GM18520 (cell line): ENCODE measurements around the gene TIAL1.
"Not testable (repeated sequence)": the region's sequence is repeated elsewhere in the genome, so short reads cannot be mapped to it uniquely, and the experiment has no call there.

ENCODE experiments used
- ATAC-seq: cut with Tn5 transposase; IDR thresholded peaks from one replicate; pipeline ENCODE4 v1.9.1; 2021; ENCODE audit not compliant: unreplicated experiment

TIAL1 gene, protein sequence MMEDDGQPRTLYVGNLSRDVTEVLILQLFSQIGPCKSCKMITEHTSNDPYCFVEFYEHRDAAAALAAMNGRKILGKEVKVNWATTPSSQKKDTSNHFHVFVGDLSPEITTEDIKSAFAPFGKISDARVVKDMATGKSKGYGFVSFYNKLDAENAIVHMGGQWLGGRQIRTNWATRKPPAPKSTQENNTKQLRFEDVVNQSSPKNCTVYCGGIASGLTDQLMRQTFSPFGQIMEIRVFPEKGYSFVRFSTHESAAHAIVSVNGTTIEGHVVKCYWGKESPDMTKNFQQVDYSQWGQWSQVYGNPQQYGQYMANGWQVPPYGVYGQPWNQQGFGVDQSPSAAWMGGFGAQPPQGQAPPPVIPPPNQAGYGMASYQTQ

GRCh38 chr10:119596537-119597404, at the start of gene TIAL1:
Gene TIAL1 (minus strand): TSS chr10:119596964. CDS start chr10:119596465, 499 bp downstream.
- peak; percentile 83 for ATAC-seq

GRCh38 chr10:119644994-119645393, 48.2 kb upstream of the TIAL1 start:
- no peak for ATAC-seq

DNA sequence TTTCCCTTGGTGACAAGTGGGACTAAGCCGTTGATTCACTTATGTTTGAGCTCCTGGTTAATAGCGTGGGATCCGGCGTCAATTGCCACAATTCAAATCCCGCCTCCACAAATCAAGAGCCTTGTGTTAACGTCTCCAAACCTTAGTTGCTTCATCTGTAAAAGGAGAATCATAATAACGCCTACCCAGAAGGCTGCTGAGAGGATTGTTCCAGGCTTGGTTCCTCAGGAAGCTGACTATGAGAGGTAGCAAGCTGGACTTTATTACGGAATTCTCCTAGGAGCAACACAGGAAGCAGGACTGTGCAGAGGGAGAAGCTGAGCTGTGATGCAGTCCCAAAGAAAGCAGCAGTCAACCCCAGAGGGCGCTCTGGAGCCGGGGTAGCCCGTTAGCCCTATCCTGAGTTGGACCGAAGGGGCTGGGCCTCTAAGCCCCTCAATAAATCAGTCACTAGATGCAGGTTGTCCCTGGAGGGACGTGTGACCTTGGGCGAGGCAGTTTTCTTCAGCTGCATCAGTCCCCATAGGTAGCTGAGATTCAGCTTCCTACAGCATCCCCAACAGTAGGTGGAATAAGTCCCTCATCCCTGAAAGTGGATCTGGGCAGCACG, 47.5 kb upstream of the TIAL1 start:
- no peak for ATAC-seq

DNA sequence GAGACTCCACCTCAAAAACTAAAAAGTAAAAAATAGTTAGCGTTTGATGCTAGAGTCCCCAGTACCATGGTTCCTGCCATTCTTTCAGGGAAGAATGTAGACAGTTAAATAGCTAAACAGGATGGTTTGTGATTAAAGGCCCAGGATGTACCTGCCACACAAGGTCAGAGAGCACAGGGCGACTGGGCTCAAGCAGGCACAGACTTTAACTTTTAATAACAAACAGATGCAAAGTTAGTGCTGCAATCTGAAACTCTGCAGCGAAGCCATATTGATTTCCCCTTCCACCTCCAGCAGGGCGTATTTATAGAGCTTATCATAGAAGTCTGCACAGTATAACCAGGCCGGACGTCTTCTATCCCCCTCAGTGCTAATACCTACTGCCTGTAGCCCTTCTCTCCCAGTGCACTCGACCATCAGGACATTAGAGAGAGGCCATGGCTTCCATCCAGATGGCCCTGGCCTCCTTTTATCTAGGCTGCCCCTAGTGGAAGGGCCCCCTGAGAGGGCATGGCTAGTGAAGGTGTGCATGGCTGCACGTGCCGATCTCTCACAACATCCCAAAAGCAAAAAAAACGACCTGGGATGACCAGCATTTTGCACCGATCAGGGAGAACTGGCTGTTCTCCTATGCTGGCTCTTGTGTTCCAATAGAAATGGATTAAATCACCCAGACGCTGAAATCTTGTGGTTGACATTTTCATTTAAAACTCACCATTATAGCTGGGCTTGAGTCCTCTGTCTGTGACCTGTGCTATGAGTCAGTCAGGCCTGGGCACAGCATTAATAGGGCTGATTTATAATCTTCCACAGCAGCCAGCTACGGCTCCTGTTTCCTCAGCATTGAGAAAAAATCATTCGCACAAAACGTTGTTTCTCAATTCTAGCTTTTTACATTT, 46.8 kb upstream of the TIAL1 start:
- ATAC-seq, result no peak

GRCh38 chr10:119642556-119643111, 45.9 kb upstream of the TIAL1 start:
- ATAC-seq, result no peak

- ATAC-seq, result no peak
These were observed 44.2 kb upstream of the TIAL1 start for GRCh38 chr10:119640875-119641526.

- ATAC-seq, result no peak
These were observed 43.6 kb upstream of the TIAL1 start for GRCh38 chr10:119640384-119640783.

DNA sequence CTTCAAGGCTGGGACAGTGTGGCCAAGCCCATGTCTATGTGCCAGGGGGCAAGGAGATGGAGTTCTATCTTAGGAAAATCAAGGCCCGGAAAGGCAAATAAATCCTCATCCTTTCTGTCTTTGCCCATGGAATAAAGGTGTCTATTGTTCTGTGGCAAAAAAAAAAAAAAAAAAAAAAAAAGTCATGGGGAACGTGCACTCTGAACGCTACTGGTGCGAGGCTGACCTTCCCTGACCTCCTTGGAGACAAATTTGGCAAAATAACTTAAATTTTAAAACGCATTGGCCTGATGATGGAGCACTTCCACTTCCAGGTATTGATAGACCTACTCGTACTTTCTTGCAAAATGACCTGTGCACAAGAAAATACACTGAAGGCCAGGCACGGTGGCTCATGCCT, 42.2 kb upstream of the TIAL1 start:
- ATAC-seq, result no peak

DNA sequence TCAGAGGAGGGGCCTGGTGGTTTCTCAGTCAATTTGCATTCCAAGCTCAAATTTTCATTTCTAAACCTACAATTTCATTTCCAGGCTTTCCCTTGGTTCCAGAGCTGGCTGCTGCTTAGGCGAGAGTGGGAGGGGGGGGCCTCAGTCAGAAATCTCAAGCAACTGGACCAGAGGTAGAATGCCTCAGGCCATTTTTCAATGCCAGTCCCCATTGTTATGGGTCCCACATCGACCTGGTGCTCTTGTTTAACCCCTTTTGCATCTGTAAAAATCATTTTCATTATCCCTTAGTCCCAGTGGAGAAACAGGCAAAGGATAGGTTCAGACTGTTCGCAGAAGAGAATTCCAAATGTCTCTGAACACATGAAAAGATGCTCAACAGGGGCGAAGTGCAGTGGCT, 40.9 kb upstream of the TIAL1 start:
- ATAC-seq, result no peak

DNA sequence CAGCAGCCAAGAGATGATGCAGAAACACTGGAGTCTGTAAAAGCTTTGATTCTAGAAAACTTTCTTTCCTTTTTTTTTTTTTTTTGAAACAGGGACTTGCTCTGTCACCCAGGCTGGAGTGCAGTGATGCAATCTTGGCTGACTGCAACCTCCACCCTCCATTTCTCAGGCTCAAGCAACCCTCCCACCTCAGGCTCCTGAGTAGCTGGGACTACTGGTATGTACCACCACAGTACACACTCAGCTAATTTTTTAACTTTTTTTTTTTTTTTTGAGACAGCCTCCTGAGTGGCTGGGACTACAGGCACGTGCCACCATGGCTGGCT, 37.4 kb upstream of the TIAL1 start:
- no peak for ATAC-seq

DNA sequence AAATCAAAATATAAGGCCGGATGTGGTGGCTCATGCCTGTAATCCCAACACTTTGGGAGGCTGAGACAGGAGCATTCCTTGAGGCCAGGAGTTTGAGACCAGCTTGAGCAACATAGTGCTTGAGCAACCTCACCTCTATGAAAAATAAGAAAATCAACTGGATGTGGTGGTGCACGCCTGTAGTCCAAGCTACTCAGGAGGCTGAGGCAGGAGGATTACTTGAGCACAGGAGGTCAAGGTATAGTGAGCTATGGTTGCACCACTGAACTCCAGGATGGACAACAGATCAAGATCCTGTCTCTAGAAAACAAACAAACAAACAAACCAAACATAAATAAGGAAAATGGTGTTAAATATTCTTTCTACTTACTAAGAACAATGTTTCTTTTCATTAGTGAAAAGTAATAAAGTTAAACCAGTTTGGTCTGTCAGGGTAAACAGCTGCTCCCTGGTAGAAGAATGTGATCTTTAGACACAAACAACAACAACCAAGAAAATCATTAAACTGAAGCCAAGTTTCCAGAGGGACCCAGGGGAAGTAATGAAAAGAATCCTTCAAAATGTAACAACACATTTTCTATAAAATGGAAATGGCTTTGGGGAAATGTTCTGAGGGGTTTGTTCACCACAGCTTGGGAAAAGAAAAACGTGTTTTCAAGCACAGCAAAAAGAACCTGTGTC, 36.9 kb upstream of the TIAL1 start:
- ATAC-seq, result no peak

GRCh38 chr10:119630300-119630699, 33.5 kb upstream of the TIAL1 start:
- ATAC-seq, result no peak

DNA sequence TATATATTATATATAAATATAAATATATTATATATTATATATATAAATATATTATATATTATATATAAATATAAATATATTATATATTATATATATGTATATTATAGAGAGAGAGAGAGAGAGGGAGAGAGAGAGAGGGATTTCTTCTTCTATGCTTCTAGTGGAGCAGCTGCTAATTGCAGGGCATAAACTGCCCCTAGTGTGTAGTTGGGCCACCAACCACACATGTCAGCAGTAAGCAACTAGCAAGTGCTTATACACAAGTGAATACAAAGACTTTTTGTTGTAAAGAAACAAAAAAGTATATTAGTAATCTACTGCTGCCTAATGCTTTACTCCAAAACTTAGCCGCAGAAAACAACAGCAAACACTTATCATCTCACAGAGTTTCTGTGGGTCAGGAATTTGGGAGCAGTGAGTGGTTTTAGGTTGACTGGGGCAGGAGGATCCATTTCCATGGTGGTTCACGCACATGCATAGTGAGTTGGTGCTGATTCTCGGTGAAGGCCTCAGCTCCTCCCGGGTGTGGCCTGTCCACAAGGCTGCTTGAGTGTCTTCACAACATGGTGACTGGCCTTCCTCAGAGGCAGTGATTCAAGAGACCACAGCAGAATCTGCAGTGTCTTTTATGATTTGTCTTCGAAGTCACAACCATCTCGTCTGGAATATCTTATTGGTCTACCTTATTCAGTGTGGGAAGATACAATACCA, 29.0 kb upstream of the TIAL1 start:
- no peak for ATAC-seq

DNA sequence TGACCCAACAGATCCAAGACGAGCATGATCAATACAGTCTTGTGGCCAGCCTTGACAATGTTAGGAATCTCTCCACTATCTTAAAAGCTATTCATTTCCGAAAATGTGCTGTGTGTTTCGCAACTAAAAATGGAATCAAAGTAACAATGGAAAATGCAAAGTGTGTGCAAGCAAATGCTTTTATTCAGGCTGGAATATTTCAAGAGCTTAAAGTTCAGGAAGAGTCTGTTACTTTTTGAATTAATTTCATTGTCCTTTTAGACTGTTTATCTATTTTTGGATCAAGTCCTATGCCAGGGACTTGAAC, 24.3 kb upstream of the TIAL1 start:
- no peak for ATAC-seq

DNA sequence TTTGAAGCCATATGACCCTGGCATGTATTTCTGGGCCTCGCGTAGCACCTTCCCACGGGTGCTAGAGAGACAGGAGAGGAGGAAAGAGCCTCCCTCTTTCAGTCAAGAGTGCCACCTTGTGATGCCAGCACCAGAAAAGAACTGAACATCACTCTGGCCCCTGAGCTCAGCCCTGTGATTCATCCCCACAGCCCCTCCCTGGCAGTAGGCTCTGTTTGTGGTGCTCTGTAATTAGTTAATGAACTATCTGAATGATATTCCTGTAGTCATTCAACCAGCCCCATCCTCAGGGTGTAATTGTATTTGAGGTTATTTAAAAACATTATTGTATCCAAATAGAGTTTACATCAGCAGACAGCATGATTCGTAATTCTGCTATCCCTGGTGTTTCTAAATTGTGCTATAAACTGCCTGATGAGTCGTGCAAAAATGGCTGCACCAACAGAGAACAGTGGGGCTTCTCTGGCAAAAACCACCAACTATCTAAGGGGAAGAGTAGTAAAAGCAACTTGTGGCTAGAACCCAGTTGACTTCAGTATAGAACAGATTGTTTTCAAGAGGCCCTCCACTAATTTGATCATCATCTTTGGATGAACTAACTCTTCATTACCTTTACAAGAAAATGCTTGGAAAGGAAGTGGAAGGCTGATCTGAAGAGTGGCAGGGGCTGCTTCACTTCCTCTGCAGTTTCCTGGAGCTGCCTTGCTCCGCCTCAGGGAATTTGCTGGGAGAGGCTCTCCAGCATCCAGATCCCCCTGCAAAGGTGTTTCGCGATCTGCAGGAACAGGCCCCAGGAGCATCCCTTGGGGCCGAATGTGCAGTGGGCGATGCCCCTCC, 23.7 kb upstream of the TIAL1 start:
- ATAC-seq, result no peak

DNA sequence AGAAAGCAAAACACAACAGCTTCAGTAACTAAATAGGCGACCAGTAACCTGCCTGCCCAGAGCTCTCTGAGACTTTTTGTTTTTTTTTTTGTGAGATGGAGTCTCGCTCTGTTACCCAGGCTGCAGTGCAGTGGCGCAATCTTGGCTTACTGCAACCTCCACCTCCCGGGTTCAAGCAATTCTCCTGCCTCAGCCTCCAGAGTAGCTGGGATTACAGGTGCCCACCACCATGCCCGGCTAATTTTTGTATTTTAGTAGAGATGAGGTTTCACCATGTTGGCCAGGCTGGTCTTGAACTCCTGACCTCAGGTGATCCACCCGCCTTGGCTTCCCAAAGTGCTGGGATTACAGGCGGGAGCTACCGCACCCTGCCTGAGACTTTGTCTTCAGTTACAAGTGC, 23.0 kb upstream of the TIAL1 start:
- not testable (repeated sequence) for ATAC-seq

DNA sequence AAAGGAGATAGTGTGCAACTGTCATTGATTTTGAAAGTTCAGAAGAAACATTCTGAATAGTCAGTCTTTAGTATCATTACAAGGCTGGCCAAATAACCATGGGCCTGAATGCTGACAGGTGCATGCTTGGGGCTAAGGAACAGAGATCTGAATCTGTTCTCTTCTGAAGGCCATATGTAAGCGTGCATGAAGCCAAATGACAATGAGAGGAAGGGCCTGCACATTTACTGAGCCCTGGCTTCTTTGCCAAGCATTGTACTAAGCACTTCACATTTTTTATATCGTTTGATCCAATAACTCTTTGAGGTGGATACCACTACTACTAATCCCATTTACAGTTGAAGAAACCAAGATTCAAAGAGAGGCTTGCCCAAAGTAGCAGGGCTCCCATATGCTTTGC, 22.5 kb upstream of the TIAL1 start:
- ATAC-seq, result no peak

DNA sequence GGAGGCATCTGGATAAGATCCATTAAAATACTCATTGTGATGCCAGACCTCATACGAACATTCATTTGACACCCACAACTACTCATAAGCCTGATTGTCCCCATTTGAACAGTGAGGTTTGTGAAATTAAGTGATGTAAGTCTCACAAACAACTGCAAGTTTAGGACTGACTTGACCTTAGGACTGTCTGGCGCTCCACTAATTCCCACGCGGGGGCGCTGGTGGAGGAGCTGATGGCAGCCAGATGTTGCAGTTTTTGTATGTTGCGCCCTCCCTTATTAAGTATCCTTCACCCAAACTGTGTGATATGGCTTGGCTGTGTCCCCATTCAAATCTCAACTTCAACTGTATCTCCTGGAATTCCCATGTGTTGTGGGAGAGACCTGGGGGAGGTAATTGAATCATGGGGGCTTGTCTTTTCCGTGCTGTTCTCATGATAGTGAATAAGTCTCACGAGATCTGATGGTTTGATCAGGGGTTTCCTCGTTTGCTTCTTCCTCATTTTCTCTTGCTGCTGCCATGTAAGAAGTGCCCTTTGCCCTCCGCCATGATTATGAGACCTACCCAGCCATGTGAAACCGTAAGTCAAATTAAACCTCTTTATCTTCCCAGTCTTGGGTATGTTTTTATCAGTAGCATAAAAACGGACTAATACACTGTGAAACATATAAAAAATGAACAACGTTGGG, 20.3 kb upstream of the TIAL1 start:
- no peak for ATAC-seq
